Ramos (cell line): ENCODE results near the gene DGCR8.

Experiments
- in situ Hi-C: fragments of 300-500 bp; cut with MboI; formaldehyde crosslinking; loops from one replicate; pipeline ENCODE4 v1.14.3; 2022; ENCODE audit warnings: low sequenced_read_pairs; ENCODE audit not compliant: unreplicated experiment

DGCR8 gene

GRCh38 chr22:20052309-20053259, 27.5 kb upstream of the DGCR8 start:
- in situ Hi-C loops: no loop called here

- in situ Hi-C loops: no loop called here
Observed at GRCh38 chr22:20053407-20054033, 26.5 kb upstream of the DGCR8 start.

- in situ Hi-C loops: no loop called here
Observed at GRCh38 chr22:20054034-20054427, 26.0 kb upstream of the DGCR8 start.

DNA sequence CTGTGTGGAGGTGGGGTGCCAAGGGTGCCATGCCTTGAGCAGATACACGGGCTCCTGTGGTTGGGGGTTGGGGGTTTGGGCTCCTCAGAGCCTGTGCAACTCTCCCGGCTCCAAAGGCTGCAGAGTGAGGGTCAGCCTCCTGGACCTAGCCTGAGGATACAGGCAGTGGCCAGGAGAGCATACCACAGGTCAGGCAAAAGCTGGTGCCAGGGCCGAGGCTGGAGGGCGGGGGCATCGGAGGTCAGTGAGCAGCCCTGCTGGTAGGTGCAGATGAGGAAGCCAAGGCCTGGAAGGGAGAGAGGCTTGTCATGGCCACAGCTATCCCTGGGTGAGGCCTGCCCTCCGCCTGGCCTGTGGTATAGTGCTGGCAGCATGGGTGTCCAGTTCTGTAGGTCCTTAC, 25.6 kb upstream of the DGCR8 start:
- in situ Hi-C loops: no loop called here

DNA sequence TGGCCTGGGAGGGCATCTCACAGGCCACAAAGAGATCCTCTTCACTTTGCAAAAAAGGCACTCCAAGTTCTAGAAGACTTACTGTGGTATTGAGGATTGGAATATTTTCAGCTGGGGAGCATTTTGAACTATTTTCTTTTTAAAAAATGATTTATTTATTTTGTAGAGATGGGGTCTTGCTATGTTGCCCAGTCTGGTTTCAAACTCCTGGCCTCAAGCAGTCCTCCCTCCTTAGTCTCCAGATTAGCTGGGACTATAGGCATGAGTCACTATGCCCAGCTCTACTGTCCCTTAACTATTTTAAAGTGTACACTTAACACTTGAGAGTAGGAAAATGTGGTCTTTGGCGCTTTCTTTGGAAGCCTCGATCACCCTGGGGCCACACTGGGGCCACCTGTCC, 24.9 kb upstream of the DGCR8 start:
- in situ Hi-C loops: no loop called here

- in situ Hi-C loops: no loop called here
Observed at GRCh38 chr22:20055654-20056053, 24.4 kb upstream of the DGCR8 start.

- in situ Hi-C loops: no loop called here
Observed at GRCh38 chr22:20056161-20056560, 23.9 kb upstream of the DGCR8 start.

- in situ Hi-C loops: no loop called here
Observed at GRCh38 chr22:20056696-20057386, 23.2 kb upstream of the DGCR8 start.

- in situ Hi-C loops: no loop called here
Observed at GRCh38 chr22:20057596-20058268, 22.3 kb upstream of the DGCR8 start.

GRCh38 chr22:20058989-20059770, 20.9 kb upstream of the DGCR8 start:
- in situ Hi-C loops: no loop called here

- in situ Hi-C loops: no loop called here
Observed at GRCh38 chr22:20060700-20061480, 19.2 kb upstream of the DGCR8 start.

DNA sequence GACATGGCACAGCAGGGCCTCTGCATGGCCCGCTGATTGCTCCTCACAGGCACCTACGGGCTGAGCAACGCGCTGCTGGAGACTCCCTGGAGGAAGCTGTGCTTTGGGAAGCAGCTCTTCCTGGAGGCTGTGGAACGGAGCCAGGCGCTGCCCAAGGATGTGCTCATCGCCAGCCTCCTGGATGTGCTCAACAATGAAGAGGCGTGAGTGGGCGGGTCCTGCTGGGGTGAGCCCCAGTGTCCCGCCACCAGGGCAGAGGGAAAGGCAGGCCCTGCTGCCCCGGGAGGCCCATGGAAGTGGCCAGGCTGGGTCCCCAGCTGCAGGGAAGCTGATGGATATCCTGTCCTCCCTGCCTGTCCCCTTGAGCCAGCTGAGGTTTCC, 18.6 kb upstream of the DGCR8 start:
- in situ Hi-C loops: no loop called here

DNA sequence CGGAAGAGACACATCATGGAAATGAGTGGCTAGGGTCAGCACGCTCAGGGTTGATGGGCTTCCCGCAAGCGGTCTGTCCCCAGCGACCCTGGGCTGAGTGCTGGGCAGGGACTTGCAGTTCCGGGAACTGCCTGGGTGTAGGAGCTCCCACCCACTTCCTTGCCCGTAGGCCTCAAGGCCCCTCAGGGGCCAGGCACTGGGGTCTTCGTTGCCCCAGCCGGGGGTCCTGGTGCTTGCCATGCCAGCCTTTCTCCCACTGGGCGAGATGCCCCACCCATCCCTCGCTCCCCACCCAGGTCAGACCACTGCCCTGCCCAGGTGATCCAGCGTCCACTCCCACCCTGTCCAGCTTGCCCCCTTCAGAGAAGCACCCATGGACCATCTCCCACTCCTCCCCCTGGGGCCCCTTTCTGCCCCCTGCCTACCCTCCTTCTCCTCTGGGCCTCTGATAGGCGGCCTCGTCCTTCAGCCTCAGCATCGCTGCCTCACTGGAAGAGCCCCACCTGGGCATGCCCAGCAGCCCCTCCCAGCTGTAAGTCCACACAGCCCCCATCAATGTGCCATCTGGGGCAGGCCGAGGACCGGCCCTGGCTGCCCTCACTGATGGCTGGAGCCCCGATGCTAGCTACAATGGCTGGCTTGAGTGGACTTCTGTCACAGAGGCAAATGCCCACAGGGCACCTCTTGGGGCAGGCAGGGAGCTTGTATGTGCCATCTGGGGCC, 17.8 kb upstream of the DGCR8 start:
- in situ Hi-C loops: no loop called here

- in situ Hi-C loops: no loop called here
Observed at GRCh38 chr22:20062766-20063083, 17.3 kb upstream of the DGCR8 start.

DNA sequence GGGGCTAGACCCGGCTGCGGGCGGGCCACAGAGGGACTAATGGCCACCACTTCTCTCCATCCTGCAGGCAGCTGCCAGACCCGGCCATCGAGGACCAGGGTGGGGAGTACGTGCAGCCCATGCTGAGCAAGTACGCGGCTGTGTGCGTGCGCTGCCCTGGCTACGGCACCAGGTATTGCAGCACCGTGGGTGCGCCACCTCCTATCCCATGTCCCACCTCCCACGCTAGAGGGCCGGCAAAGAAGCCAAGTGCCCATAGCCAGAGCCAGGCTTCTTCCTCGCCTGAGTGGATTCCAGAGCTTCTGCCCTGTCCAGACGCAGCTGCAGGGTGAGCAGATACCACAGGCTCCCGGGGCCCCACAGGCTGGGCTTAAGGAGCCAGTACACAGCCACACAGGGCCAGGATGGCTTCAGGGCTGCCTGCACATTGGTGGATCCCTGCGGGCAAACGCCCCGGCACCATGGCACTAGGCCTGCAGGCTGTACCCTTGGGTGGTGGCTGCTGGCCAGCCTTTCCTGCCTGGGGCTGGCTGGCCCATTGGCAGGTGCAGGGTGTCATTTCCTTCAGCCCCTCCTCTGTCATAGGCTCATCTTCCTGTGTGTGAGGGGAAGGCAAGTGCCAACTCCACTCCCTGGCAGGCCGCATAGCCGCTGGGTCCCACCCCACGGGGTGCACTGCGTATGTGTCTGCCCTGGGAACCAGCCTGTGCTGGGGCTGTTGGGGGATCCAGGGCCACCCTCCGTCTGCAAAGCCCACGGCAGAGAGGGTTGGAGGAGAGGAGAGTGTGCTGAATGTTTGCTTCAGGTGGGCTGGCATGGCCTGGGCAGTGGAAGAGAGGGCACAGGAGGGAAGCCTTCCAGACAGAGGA, 16.5 kb upstream of the DGCR8 start:
- in situ Hi-C loops: no loop called here

GRCh38 chr22:20064140-20064480, 15.9 kb upstream of the DGCR8 start:
- in situ Hi-C loops: no loop called here

DNA sequence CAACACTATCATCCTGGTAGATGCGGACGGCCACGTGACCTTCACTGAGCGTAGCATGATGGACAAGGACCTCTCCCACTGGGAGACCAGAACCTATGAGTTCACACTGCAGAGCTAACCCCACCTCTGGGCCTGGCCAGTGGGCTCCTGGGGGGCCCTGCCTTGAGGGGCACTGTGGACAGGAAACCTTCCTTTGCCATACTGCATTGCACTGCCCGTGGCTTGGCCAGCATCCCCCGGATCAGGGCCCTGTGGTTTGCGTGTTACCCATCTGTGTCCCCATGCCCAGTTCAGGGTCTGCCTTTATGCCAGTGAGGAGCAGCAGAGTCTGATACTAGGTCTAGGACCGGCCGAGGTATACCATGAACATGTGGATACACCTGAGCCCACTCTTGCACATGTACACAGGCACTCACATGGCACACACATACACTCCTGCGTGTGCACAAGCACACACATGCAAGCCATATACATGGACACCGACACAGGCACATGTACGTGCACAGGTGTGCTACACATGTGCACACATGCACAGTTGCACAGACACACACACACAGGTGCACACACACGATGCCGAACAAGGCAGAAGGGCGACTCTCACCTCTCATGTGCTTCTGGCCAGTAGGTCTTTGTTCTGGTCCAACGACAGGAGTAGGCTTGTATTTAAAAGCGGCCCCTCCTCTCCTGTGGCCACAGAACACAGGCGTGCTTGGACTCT, 15.3 kb upstream of the DGCR8 start:
- in situ Hi-C loops: no loop called here
